ENCODE results near the gene PIGW.

PIGW gene

DNA sequence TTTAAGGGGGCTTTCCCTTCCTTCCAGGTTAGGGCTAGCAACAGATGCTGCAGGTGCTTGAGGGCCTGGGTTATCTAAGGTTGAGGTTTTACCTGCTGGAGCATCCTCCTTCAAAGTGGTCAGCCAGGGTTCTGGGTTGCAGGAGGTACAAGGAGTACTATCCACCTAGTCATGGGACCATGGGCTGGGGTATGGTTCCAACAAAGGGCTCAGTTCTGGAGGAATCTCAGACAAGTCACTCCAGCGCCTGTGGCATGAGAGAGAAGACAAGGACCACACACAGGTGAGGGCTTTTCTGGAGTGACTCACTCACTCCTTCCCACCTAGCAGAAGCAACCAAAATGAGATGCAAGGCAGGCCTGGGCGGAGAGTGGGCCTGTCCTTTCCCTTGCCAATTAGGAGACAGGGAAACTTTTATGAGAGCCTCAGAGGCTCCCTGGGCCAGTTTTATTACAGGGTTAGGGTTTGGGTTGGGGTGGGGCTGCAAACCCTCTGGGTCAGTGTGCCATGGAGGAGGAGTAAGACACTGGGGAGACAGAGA, 2.3 kb upstream of the PIGW start:
- DNase-seq (ENCODE audit: extremely low read depth, insufficient read length) = no peak
- no peak overlapping the region for H3K4me3 ChIP-seq (replicated peaks; ENCODE audit: low read depth, low read length)
- TF ChIP-seq, protein P1, sequence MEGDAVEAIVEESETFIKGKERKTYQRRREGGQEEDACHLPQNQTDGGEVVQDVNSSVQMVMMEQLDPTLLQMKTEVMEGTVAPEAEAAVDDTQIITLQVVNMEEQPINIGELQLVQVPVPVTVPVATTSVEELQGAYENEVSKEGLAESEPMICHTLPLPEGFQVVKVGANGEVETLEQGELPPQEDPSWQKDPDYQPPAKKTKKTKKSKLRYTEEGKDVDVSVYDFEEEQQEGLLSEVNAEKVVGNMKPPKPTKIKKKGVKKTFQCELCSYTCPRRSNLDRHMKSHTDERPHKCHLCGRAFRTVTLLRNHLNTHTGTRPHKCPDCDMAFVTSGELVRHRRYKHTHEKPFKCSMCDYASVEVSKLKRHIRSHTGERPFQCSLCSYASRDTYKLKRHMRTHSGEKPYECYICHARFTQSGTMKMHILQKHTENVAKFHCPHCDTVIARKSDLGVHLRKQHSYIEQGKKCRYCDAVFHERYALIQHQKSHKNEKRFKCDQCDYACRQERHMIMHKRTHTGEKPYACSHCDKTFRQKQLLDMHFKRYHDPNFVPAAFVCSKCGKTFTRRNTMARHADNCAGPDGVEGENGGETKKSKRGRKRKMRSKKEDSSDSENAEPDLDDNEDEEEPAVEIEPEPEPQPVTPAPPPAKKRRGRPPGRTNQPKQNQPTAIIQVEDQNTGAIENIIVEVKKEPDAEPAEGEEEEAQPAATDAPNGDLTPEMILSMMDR (IDR thresholded peaks at IDR 0.05; ENCODE audit: insufficient read depth, low read length, poor library complexity, severe bottlenecking) = no peak
- peaks cover 18% of the 10 kb centered on the region for H3K36me3 ChIP-seq (ENCODE audit: control insufficient read depth, insufficient read depth, low read length)
- H3K27me3 ChIP-seq (replicated peaks; ENCODE audit: control insufficient read depth, insufficient read depth, low read length) = no peaks in the 10 kb centered on the region

DNA sequence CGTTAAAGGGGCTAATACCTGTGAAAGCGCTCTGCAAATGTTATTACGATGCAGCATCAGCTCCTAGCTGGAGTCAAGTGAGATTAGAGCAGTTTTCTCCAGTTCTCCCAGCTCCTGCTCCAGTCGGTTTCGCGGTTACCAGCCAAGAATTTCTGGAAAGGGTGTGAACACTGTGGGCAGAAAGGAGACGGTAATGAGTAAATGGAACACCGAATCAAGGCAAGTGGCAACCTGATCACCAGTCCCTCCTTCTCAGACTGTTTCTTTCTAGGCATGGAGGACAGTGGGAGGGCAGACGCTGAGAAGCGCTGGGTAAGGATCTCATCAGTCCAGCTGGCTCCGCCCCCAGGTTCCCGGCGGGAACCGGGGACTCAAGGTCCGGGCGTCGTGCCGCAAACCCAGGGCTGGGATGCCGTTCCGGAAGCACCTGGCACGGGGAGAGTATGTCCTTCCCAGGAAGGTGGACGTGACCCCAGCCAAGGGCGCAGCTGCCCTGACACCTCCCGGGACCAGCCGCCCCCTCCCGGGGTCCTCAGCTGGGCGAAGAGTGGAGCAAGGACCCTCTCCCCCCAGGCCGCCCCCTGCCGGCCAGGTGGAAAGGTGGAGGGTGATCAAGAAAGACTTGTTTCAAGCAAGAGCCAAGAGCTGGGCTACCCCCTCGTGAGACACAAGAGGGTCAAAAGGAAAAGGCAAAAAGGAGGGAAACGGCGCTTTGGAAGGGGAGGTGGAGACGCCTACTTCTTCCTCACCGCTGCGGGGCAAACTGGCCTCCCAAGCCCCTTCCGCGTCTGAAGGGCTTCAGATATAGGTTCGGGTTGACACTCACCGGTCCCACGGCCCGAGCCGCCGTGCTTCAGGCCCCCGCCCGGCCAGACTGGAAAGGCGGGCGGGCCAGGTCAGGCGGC, 600 bp upstream of the PIGW start:
- TF ChIP-seq, protein P1 (IDR thresholded peaks at IDR 0.05; ENCODE audit: insufficient read depth, low read length, poor library complexity, severe bottlenecking) = peak; percentile 84
- Histone ChIP-seq H3K4me3 (replicated peaks; ENCODE audit: low read depth, low read length) (peak overlapping the region; percentile 97), H3K27me3 (replicated peaks; ENCODE audit: control insufficient read depth, insufficient read depth, low read length) (no peaks in the 10 kb centered on the region), H3K36me3 (ENCODE audit: control insufficient read depth, insufficient read depth, low read length) (peaks cover 14% of the 10 kb centered on the region)
- no peak for DNase-seq (ENCODE audit: extremely low read depth, insufficient read length)

DNA sequence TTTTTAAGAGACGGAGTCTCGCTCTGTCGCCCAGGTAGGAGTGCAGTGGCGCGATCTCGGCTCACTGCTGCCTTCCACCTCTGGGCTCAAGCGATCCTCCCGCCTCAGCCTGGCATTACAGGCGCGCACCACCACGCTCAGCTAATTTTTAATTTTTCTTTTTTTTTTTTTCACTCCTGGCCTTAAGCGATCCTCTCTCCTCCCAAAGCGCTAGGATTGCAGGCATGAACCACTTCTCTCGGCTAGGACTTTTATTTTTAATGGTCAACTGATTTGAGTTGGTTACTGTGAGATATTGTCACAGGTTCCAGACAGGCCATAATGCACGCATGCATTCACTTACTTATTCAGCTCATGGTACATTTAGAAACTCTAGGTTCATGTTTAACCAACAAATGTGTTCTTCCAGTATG, 888 bp downstream of the PIGW start:
- TF ChIP-seq, protein P1 (IDR thresholded peaks at IDR 0.05; ENCODE audit: insufficient read depth, low read length, poor library complexity, severe bottlenecking) = no peak
- no peak for DNase-seq (ENCODE audit: extremely low read depth, insufficient read length)
- no peaks in the 10 kb centered on the region for H3K27me3 ChIP-seq (replicated peaks; ENCODE audit: control insufficient read depth, insufficient read depth, low read length)
- H3K4me3 ChIP-seq (replicated peaks; ENCODE audit: low read depth, low read length) = peak overlapping the region; percentile 97
- peaks cover 13% of the 10 kb centered on the region for H3K36me3 ChIP-seq (ENCODE audit: control insufficient read depth, insufficient read depth, low read length)

GRCh38 chr17:36540696-36541095, 5.9 kb downstream of the PIGW start:
- Histone ChIP-seq H3K4me3 (replicated peaks; ENCODE audit: low read depth, low read length) (no peak overlapping the region), H3K27me3 (replicated peaks; ENCODE audit: control insufficient read depth, insufficient read depth, low read length) (no peaks in the 10 kb centered on the region), H3K36me3 (ENCODE audit: control insufficient read depth, insufficient read depth, low read length) (peaks cover 4% of the 10 kb centered on the region; the same call in 1 of the 2 replicates)
- TF ChIP-seq, protein P1 (IDR thresholded peaks at IDR 0.05; ENCODE audit: insufficient read depth, low read length, poor library complexity, severe bottlenecking) = no peak
- DNase-seq (ENCODE audit: extremely low read depth, insufficient read length) = no peak

- no peaks in the 10 kb centered on the region for H3K36me3 ChIP-seq (ENCODE audit: control insufficient read depth, insufficient read depth, low read length)
- no peak overlapping the region for H3K4me3 ChIP-seq (replicated peaks; ENCODE audit: low read depth, low read length)
- no peaks in the 10 kb centered on the region for H3K27me3 ChIP-seq (replicated peaks; ENCODE audit: control insufficient read depth, insufficient read depth, low read length)
- DNase-seq (ENCODE audit: extremely low read depth, insufficient read length) = no peak
- TF ChIP-seq, protein P1 (IDR thresholded peaks at IDR 0.05; ENCODE audit: insufficient read depth, low read length, poor library complexity, severe bottlenecking) = no peak
Measured at GRCh38 chr17:36542755-36543154, 8.0 kb downstream of the PIGW start.
